OCI-LY3 (cell line): ENCODE results near the gene HTR2B.
"Not testable (repeated sequence)": the region's sequence is repeated elsewhere in the genome, so short reads cannot be mapped to it uniquely, and the experiment has no call there.

Experiments used
- H2AFZ ChIP-seq: fragments of 200-600, 300-600 bp; shearing (Covaris generic); 2 replicates; pipeline ENCODE4 v1.6.0; 2014; ENCODE audit warnings: antibody characterized with exemption, low read depth, low read length
- H3K27ac ChIP-seq: fragments of 200-600, 300-600 bp; sonication (generic); 2 replicates; pipeline ENCODE4 v1.5.1; 2014; ENCODE audit warnings: mild to moderate bottlenecking, low read length, moderate library complexity, mixed read lengths
- H3K27me3 ChIP-seq: fragments of 200-600, 300-600 bp; sonication (generic); 2 replicates; pipeline ENCODE4 v1.6.1; 2014; ENCODE audit warnings: low read depth, low read length, mixed read lengths
- H3K36me3 ChIP-seq: fragments of 200-600, 300-600 bp; sonication (generic); replicated peaks from 2 replicates; pipeline ENCODE3; 2014; ENCODE audit warnings: low read depth, low read length, mixed read lengths
- H3K4me1 ChIP-seq: fragments of 300-600, 200-600 bp; sonication (generic); 2 replicates; pipeline ENCODE4 v1.6.1; 2014; ENCODE audit warnings: low read length, mixed read lengths
- H3K4me2 ChIP-seq: fragments of 200-600, 300-600 bp; sonication (generic); 2 replicates; pipeline ENCODE4 v1.6.1; 2014; ENCODE audit warnings: low read length, mixed read lengths
- H3K4me3 ChIP-seq: fragments of 300-600, 200-600 bp; sonication (generic); 2 replicates; pipeline ENCODE4 v1.5.1; 2014; ENCODE audit warnings: antibody characterized with exemption, mild to moderate bottlenecking, low read length, moderate library complexity
- H3K79me2 ChIP-seq: fragments of 300-600, 200-600 bp; shearing (Covaris generic); 2 replicates; pipeline ENCODE4 v1.6.1; 2014; ENCODE audit warnings: mild to moderate bottlenecking, low read length, mixed read lengths
- H3K9ac ChIP-seq: fragments of 300-600, 200-600 bp; shearing (Covaris generic); 2 replicates; pipeline ENCODE4 v1.6.0; 2014; ENCODE audit warnings: mild to moderate bottlenecking, low read length, moderate library complexity
- H3K9me3 ChIP-seq: fragments of 200-600, 300-600 bp; shearing (Covaris generic); 2 replicates; pipeline ENCODE4 v1.6.1; 2014; ENCODE audit warnings: low read length, mixed read lengths; ENCODE audit not compliant: insufficient read depth
- H4K20me1 ChIP-seq: fragments of 200-600, 300-600 bp; sonication (generic); 2 replicates; pipeline ENCODE4 v1.6.1; 2016; ENCODE audit warnings: low read length, mixed read lengths; ENCODE audit not compliant: insufficient read depth
- CTCF ChIP-seq: fragments of 200-600, 300-600 bp; sonication (generic); IDR thresholded peaks from 2 replicates; pipeline ENCODE4 v1.5.1; 2014; ENCODE audit warnings: antibody characterized with exemption, low read length, low read depth
- EZH2phosphoT487 ChIP-seq: fragments of 200-600 bp; shearing (Covaris generic); IDR thresholded peaks from 2 replicates; pipeline ENCODE4 v1.6.1; 2018; ENCODE audit warnings: antibody characterized with exemption, mixed run types, low read depth

Gene HTR2B

DNA sequence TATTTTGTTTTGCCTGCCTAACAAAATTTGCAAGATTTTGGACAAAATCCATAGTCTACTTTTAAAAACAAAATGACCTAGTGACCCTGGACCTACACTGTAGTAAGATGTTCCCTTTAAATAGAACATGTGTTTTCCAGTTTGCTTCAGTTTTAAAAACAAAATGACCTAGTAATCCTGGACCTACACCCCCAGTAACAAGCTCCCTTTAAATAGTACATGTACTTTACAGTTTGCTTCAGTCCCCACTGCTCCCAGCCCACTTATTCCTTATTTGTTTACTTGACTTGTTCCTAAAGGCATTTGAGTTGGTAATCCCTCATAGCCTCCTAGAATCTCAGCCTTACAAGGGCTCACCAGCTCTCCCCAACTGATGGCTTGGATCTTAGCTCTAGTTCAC is 34.5 kb upstream of the HTR2B start:
- no peak overlapping the region for H3K4me2 ChIP-seq
- H3K36me3 ChIP-seq, result peaks cover 3% of the 10 kb centered on the region
- H3K4me3 ChIP-seq, result no peak overlapping the region
- TF ChIP-seq EZH2phosphoT487 (no peak), CTCF (no peak)
- no peaks in the 10 kb centered on the region for H3K4me1 ChIP-seq
- H2AFZ ChIP-seq, result no peak overlapping the region
- no peaks in the 10 kb centered on the region for H4K20me1 ChIP-seq
- no peak overlapping the region for H3K9ac ChIP-seq
- H3K27me3 ChIP-seq, result no peaks in the 10 kb centered on the region
- no peaks in the 10 kb centered on the region for H3K9me3 ChIP-seq
- H3K79me2 ChIP-seq, result no peaks in the 10 kb centered on the region
- H3K27ac ChIP-seq, result no peak overlapping the region

DNA sequence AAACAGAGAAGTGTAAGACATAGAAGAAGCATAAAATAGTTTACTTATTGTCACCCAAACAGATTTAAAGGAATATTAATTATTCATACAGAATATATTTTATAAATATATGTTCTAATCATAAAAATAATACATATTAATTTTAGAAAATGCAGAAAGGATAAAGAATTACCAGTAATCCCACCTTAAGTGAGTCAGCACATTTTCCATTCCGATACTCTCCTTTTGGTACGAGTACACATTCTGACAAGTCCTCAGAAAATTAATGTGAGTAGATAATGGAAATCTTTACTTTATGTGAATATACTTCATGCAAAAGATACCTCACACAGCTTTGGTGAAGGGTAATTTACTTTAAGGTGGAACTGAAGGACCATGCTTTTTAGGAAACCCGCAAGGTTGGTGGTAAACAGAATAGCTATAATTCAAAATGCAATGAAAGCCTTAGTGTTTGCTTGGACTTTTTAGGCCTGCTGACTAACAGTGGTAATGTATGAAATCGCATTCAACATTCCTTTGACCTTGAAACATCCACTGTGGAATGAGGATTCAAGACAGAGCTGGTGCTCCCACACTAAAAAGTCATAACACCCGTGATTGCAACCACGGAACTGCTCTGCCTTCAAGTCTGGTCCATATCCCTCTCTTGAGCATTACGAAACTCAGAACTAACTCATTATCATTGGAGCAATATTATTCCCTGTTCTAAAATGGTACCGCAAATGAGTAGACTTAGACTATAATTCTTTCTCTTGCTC is 28.1 kb upstream of the HTR2B start:
- H2AFZ ChIP-seq, result no peak overlapping the region
- no peak overlapping the region for H3K27ac ChIP-seq
- no peak overlapping the region for H3K4me2 ChIP-seq
- H3K4me3 ChIP-seq, result no peak overlapping the region
- H4K20me1 ChIP-seq, result no peaks in the 10 kb centered on the region
- TF ChIP-seq EZH2phosphoT487 (no peak), CTCF (no peak)
- H3K36me3 ChIP-seq, result peaks cover 7% of the 10 kb centered on the region
- no peaks in the 10 kb centered on the region for H3K79me2 ChIP-seq
- H3K9ac ChIP-seq, result no peak overlapping the region
- no peaks in the 10 kb centered on the region for H3K27me3 ChIP-seq
- H3K4me1 ChIP-seq, result no peaks in the 10 kb centered on the region
- H3K9me3 ChIP-seq, result no peaks in the 10 kb centered on the region

DNA sequence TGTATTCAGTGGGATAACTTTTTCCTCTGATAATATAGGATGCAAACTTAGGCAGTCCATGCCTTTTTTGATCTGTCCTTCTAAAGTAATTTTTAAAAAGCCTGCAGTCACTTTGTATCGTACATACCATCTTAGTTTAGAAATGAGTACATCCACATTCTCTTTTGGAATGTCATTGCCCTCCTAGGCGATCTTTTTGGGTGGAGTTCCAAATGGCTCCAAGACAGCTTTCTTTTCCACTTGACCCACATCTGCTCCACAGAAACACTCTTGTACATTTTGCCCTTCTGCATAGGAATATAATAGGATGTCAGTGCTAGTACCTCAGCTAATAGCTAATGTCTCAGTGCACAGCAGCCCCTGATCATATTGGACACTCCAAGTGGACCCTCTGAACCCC is 21.8 kb upstream of the HTR2B start:
- Histone ChIP-seq H3K4me1 (no peaks in the 10 kb centered on the region), H3K4me2 (no peak overlapping the region), H3K27me3 (no peaks in the 10 kb centered on the region), H3K9ac (no peak overlapping the region), H3K27ac (no peak overlapping the region), H3K9me3 (no peaks in the 10 kb centered on the region), H2AFZ (no peak overlapping the region), H4K20me1 (no peaks in the 10 kb centered on the region), H3K36me3 (peaks cover 11% of the 10 kb centered on the region), H3K79me2 (no peaks in the 10 kb centered on the region), H3K4me3 (no peak overlapping the region)
- TF ChIP-seq EZH2phosphoT487 (no peak), CTCF (no peak)

- TF ChIP-seq CTCF (no peak), EZH2phosphoT487 (no peak)
- Histone ChIP-seq H3K36me3 (peaks cover 11% of the 10 kb centered on the region), H3K27me3 (no peaks in the 10 kb centered on the region), H3K4me3 (no peak overlapping the region), H2AFZ (no peak overlapping the region), H3K9ac (no peak overlapping the region), H3K4me1 (no peaks in the 10 kb centered on the region), H3K4me2 (no peak overlapping the region), H4K20me1 (no peaks in the 10 kb centered on the region), H3K9me3 (no peaks in the 10 kb centered on the region), H3K27ac (no peak overlapping the region), H3K79me2 (no peaks in the 10 kb centered on the region)
Observed at GRCh38 chr2:231144896-231145295, 20.1 kb upstream of the HTR2B start.

DNA sequence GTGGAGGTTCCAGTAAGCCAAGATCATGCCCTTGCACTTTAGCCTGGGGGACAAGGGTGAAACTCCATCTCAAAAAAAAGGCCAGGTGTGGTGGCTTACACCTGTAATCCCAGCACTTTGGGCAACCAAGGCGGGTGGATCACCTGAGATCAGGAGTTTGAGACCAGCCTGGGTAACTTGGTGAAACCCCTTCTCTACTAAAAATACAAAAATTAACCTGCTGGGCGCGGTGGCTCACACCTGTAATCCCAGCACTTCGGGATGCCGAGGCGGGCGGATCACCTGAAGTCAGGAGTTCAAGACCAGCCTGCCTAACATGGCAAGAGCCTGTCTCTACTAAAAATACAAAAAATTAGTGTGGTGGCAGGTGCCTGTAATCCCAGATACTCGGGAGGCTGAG is 16.0 kb upstream of the HTR2B start:
- H3K9ac ChIP-seq, H3K27me3 ChIP-seq, H3K4me3 ChIP-seq, H2AFZ ChIP-seq, H4K20me1 ChIP-seq, H3K9me3 ChIP-seq, H3K27ac ChIP-seq, H3K79me2 ChIP-seq, H3K36me3 ChIP-seq, H3K4me2 ChIP-seq, H3K4me1 ChIP-seq: not testable (repeated sequence)
